ENCODE measurements around the gene ELAVL2.

Gene ELAVL2

GRCh38 chr9:23662320-23662719 is 163.7 kb downstream of the ELAVL2 start:
- DNase-seq (ENCODE audit: low spot score), result no peak

GRCh38 chr9:23659346-23660006 is 166.6 kb downstream of the ELAVL2 start:
- no peak for DNase-seq (ENCODE audit: low spot score)

- no peak for DNase-seq (ENCODE audit: low spot score)
These were observed 167.4 kb downstream of the ELAVL2 start for GRCh38 chr9:23658376-23659258.

GRCh38 chr9:23651051-23651450 is 175.0 kb downstream of the ELAVL2 start:
- DNase-seq (ENCODE audit: low spot score), result no peak

- DNase-seq (ENCODE audit: low spot score), result no peak
These were observed 177.4 kb downstream of the ELAVL2 start for GRCh38 chr9:23648651-23649050.

- no peak for DNase-seq (ENCODE audit: low spot score)
These were observed 181.1 kb downstream of the ELAVL2 start for GRCh38 chr9:23644896-23645295.

- DNase-seq (ENCODE audit: low spot score), result no peak
These were observed 181.7 kb downstream of the ELAVL2 start for GRCh38 chr9:23644326-23644725.

- DNase-seq (ENCODE audit: low spot score), result no peak
These were observed 182.3 kb downstream of the ELAVL2 start for GRCh38 chr9:23643656-23644258.
